Motor neuron (in vitro differentiated cells): ENCODE data around the gene KCNJ6. TPM values are rescaled to one million over a fixed set of nuclear protein-coding genes. Genes with fewer than 3 reads are reported as not detected.

Experiments used
- ATAC-seq, 8 experiments: fragments of 200-7000 bp; cut with Tn5 transposase; replicated peaks in 6 of 8; 2 replicates each; pipeline ENCODE4 v1.8.0; 2021; ENCODE audit warnings: mild to moderate bottlenecking in 8 of 8, moderate library complexity in 8 of 8
- H3K27ac ChIP-seq, 2 donors: fragments of 250-450 bp; sonication (Bioruptor Pico); 2 replicates each; pipeline ENCODE4 v1.9.0; 2021; ENCODE audit warnings: antibody characterized with exemption in 2 of 2, mild to moderate bottlenecking in 2 of 2, moderate library complexity in 1 of 2
- H3K4me1 ChIP-seq, 2 donors: fragments of 250-450 bp; sonication (Bioruptor Pico); replicated peaks in 1 of 2; 2 replicates each; pipeline ENCODE4 v1.6.1; 2021; ENCODE audit warnings: antibody characterized with exemption in 2 of 2, mild to moderate bottlenecking in 2 of 2, moderate library complexity in 1 of 2
- H3K4me3 ChIP-seq, 5 donors: fragments of 250-450 bp; sonication (Bioruptor Pico); 2 replicates each; pipeline ENCODE4 v1.9.0; 2021; ENCODE audit warnings: antibody characterized with exemption in 5 of 5, mild to moderate bottlenecking in 5 of 5, moderate library complexity in 4 of 5
- WGBS, 10 experiments: fragments of 450-650 bp; shearing (Covaris generic); methylation state at CpG; one replicate each; pipeline ENCODE4 v1.0.0; 2022; 5-methylcytosine and 5-hydroxymethylcytosine counted together
- in situ Hi-C, 9 experiments: fragments of 400-800 bp; cut with MboI; loops; one replicate each; pipeline ENCODE4 v1.15.0; 2021; ENCODE audit warnings: low sequenced_read_pairs in 9 of 9, low pct_unique_long_range_greater_than_20kb in 2 of 9; ENCODE audit not compliant: unreplicated experiment in 9 of 9
- total RNA-seq, 8 experiments: library from RNA; unstranded; fragments of 300-600 nt; gene quantifications; 2 replicates each; pipeline versions ENCODE4 v1.2.3 to v1.2.4, GENCODE V29; 2022

KCNJ6 gene
- total RNA-seq, 8 experiments from 2014 or later, result 0.05 to 3.4 (median 0.61) TPM

GRCh38 chr21:37855271-37855646 lies 61.0 kb downstream of the KCNJ6 start:
- peak in 5 of 8 experiments; percentile 42 to 71 (median 64) for ATAC-seq
- peak overlapping the region in 4 of 5 donors; percentile 4 to 9 (median 7) for H3K4me3 ChIP-seq
- in situ Hi-C loops, result no loop called here

GRCh38 chr21:37849506-37850102 lies 66.7 kb downstream of the KCNJ6 start:
- Histone ChIP-seq H3K4me1 (peaks cover 14 to 20% of the 10 kb centered on the region in 2 donors), H3K27ac (no peak overlapping the region), H3K4me3 (no peak overlapping the region)
- in situ Hi-C loops, result no loop called here
- WGBS, 10 experiments, result 14 to 100% (median 51%) methylated on average over 1 to 4 of the region's 4 CpGs; no CpG with 5 or more reads in 2 of the 10 experiments
- ATAC-seq, result no peak

More at GRCh38 chr21:37855271-37855646, 61.0 kb downstream of the KCNJ6 start:
- Histone ChIP-seq H3K27ac (peak overlapping the region; percentile 52 to 78), H3K4me1 (peaks cover 18 to 19% of the 10 kb centered on the region in 2 donors)
- WGBS, 10 experiments, result 0 to 83% (median 20%) methylated on average over 1 to 2 of the region's 2 CpGs; no CpG with 5 or more reads in 2 of the 10 experiments

GRCh38 chr21:37848721-37849490 lies 67.4 kb downstream of the KCNJ6 start:
- WGBS, 10 experiments, result 22 to 96% (median 80%) methylated on average over 1 to 5 of the region's 7 CpGs; no CpG with 5 or more reads in 1 of the 10 experiments
- peaks cover 13 to 20% of the 10 kb centered on the region in 2 donors for H3K4me1 ChIP-seq
- no peak overlapping the region for H3K27ac ChIP-seq
- in situ Hi-C loops, result no loop called here
- H3K4me3 ChIP-seq, result no peak overlapping the region
- no peak for ATAC-seq

GRCh38 chr21:37845535-37845934 lies 70.7 kb downstream of the KCNJ6 start:
- H3K4me1 ChIP-seq, result peaks cover 13 to 24% of the 10 kb centered on the region in 2 donors
- peak in 2 of 8 experiments; percentile 9 to 26 for ATAC-seq
- H3K27ac ChIP-seq, result no peak overlapping the region
- no peak overlapping the region for H3K4me3 ChIP-seq
- 14 to 94% (median 51%) methylated on average over 1 to 3 of the region's 3 CpGs; no CpG with 5 or more reads in 2 of the 10 experiments for WGBS, 10 experiments
- in situ Hi-C loops, result no loop called here

GRCh38 chr21:37843191-37843590 lies 73.1 kb downstream of the KCNJ6 start:
- Histone ChIP-seq H3K27ac (no peak overlapping the region), H3K4me3 (no peak overlapping the region), H3K4me1 (peaks cover 13 to 25% of the 10 kb centered on the region in 2 donors)
- ATAC-seq, result no peak
- in situ Hi-C loops, result no loop called here
- 44 to 100% (median 85%) methylated on average over 1 of the region's 1 CpG; no CpG with 5 or more reads in 4 of the 10 experiments for WGBS, 10 experiments

GRCh38 chr21:37842163-37842919 lies 73.9 kb downstream of the KCNJ6 start:
- ATAC-seq, result peak in 3 of 8 experiments; percentile 17 to 64 (median 50)
- in situ Hi-C loops, result no loop called here
- Histone ChIP-seq H3K27ac (no peak overlapping the region), H3K4me1 (peaks cover 13 to 25% of the 10 kb centered on the region in 2 donors), H3K4me3 (no peak overlapping the region)
- WGBS, 10 experiments, result 11 to 98% (median 77%) methylated on average over 4 to 10 of the region's 14 CpGs; no CpG with 5 or more reads in 1 of the 10 experiments

- Histone ChIP-seq H3K4me1 (peaks cover 0 to 3% of the 10 kb centered on the region in 2 donors), H3K4me3 (no peak overlapping the region), H3K27ac (no peak overlapping the region)
- in situ Hi-C loops, result no loop called here
- WGBS, 10 experiments, result 27 to 100% (median 91%) methylated on average over 1 to 3 of the region's 3 CpGs; no CpG with 5 or more reads in 1 of the 10 experiments
- no peak for ATAC-seq
These were observed 78.9 kb downstream of the KCNJ6 start for GRCh38 chr21:37837381-37837780.

GRCh38 chr21:37835481-37835880 lies 80.8 kb downstream of the KCNJ6 start:
- peaks cover 0 to 5% of the 10 kb centered on the region in 2 donors for H3K4me1 ChIP-seq
- peak in 3 of 8 experiments; percentile 37 to 64 (median 43) for ATAC-seq
- H3K4me3 ChIP-seq, result no peak overlapping the region
- 13 to 100% (median 74%) methylated on average over 1 to 2 of the region's 3 CpGs for WGBS, 10 experiments
- in situ Hi-C loops, result no loop called here
- H3K27ac ChIP-seq, result no peak overlapping the region

- Histone ChIP-seq H3K4me1 (peaks cover 6 to 13% of the 10 kb centered on the region in 2 donors), H3K27ac (no peak overlapping the region), H3K4me3 (no peak overlapping the region)
- 0 to 100% (median 73%) methylated on average over 1 to 5 of the region's 6 CpGs; no CpG with 5 or more reads in 2 of the 10 experiments for WGBS, 10 experiments
- ATAC-seq, result no peak
- in situ Hi-C loops, result no loop called here
These were observed 83.0 kb downstream of the KCNJ6 start for GRCh38 chr21:37833301-37833700.

GRCh38 chr21:37829447-37829846 lies 86.8 kb downstream of the KCNJ6 start:
- ATAC-seq, result peak in 5 of 8 experiments; percentile 13 to 43 (median 37)
- in situ Hi-C loops, result no loop called here
- no peak overlapping the region for H3K27ac ChIP-seq

GRCh38 chr21:37828991-37829390 lies 87.3 kb downstream of the KCNJ6 start:
- peak in 4 of 8 experiments; percentile 32 to 60 (median 56) for ATAC-seq
- no peak overlapping the region for H3K4me3 ChIP-seq
- H3K4me1 ChIP-seq, result peaks cover 11 to 13% of the 10 kb centered on the region in 2 donors
- no peak overlapping the region for H3K27ac ChIP-seq
- in situ Hi-C loops, result no loop called here
- WGBS, 10 experiments, result no CpG with 5 or more reads among the region's 6 CpGs

More at GRCh38 chr21:37829447-37829846, 86.8 kb downstream of the KCNJ6 start:
- Histone ChIP-seq H3K4me3 (no peak overlapping the region), H3K4me1 (peaks cover 11 to 13% of the 10 kb centered on the region in 2 donors)
- 75 to 83% methylated on average over 3 to 4 of the region's 4 CpGs; no CpG with 5 or more reads in 8 of the 10 experiments for WGBS, 10 experiments

- WGBS, 10 experiments, result 35 to 100% (median 78%) methylated on average over 1 to 5 of the region's 9 CpGs; no CpG with 5 or more reads in 4 of the 10 experiments
- no peak overlapping the region for H3K4me3 ChIP-seq
- no peak overlapping the region for H3K27ac ChIP-seq
- peak in 5 of 8 experiments; percentile 47 to 93 (median 77) for ATAC-seq
- in situ Hi-C loops, result no loop called here
- H3K4me1 ChIP-seq, result peaks cover 11 to 13% of the 10 kb centered on the region in 2 donors
These were observed 87.7 kb downstream of the KCNJ6 start for GRCh38 chr21:37828556-37828955.
